Measurements from ENCODE around the gene MKI67.

DNA sequence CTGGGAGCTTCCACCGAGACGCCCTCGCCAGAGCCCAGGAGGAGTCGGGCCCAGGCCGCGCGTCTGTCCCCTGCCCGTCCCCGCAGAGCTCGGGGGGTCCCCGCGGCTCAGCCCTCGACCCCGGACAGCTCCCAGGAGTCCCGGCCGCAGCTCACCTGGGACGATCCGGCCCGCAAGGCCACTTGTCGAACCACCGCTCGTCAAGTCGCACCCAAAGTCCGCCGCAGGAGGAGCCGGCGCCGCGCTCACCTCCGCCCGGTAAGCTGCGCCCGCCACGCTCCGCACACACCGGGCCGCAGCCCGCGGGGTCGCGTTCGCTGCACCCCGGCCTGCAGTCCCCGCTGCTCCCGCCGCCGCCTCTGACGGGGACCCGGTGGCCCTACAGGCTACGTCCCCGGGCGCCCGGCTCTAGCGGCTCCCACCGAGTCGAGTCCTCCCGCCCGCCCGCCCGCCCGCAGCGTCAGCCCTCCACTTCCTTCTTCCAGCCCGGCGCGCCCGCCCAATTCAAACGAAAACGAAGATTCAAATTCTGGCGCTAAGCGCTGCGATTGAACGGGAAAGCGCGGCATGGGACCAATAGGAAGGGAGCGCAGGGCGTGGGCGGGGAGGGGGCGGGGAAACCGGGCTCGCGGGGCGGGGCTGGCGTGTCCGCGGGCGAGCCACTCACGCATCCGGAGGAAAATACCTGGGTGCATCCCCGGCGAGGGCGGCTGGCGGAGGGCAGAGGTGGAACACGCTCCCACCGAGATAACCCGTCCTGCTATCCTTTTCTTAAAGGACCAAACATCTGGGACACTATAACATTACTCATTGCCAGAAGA, at the start of gene MKI67:
- peak; percentile 100 for TF ChIP-seq FOXM1 (IDR thresholded peaks at IDR 0.05; ENCODE audit: borderline replicate concordance, low read depth)
- no peak for TF ChIP-seq EP300 (IDR thresholded peaks at IDR 0.05; ENCODE audit: borderline replicate concordance)
- TF ChIP-seq TEAD4 (IDR thresholded peaks at IDR 0.05) = no peak; the same call in 1 of the 2 replicates
- TF ChIP-seq, protein P1, sequence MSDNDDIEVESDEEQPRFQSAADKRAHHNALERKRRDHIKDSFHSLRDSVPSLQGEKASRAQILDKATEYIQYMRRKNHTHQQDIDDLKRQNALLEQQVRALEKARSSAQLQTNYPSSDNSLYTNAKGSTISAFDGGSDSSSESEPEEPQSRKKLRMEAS (IDR thresholded peaks at IDR 0.05) = peak; percentile 79
- TF ChIP-seq NFIC (IDR thresholded peaks at IDR 0.05) = peak; percentile 40; the same call in 1 of the 2 replicates
- no peak for TF ChIP-seq CEBPB (IDR thresholded peaks at IDR 0.05)
- TF ChIP-seq, protein P2, sequence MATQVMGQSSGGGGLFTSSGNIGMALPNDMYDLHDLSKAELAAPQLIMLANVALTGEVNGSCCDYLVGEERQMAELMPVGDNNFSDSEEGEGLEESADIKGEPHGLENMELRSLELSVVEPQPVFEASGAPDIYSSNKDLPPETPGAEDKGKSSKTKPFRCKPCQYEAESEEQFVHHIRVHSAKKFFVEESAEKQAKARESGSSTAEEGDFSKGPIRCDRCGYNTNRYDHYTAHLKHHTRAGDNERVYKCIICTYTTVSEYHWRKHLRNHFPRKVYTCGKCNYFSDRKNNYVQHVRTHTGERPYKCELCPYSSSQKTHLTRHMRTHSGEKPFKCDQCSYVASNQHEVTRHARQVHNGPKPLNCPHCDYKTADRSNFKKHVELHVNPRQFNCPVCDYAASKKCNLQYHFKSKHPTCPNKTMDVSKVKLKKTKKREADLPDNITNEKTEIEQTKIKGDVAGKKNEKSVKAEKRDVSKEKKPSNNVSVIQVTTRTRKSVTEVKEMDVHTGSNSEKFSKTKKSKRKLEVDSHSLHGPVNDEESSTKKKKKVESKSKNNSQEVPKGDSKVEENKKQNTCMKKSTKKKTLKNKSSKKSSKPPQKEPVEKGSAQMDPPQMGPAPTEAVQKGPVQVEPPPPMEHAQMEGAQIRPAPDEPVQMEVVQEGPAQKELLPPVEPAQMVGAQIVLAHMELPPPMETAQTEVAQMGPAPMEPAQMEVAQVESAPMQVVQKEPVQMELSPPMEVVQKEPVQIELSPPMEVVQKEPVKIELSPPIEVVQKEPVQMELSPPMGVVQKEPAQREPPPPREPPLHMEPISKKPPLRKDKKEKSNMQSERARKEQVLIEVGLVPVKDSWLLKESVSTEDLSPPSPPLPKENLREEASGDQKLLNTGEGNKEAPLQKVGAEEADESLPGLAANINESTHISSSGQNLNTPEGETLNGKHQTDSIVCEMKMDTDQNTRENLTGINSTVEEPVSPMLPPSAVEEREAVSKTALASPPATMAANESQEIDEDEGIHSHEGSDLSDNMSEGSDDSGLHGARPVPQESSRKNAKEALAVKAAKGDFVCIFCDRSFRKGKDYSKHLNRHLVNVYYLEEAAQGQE (IDR thresholded peaks at IDR 0.05; ENCODE audit: low read depth) = no peak
- no peak for TF ChIP-seq RAD21 (IDR thresholded peaks at IDR 0.05; ENCODE audit: low read depth)
- TF ChIP-seq, protein P3, sequence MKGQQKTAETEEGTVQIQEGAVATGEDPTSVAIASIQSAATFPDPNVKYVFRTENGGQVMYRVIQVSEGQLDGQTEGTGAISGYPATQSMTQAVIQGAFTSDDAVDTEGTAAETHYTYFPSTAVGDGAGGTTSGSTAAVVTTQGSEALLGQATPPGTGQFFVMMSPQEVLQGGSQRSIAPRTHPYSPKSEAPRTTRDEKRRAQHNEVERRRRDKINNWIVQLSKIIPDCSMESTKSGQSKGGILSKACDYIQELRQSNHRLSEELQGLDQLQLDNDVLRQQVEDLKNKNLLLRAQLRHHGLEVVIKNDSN (IDR thresholded peaks at IDR 0.05) = peak; percentile 31; the same call in 1 of the 2 replicates
- TF ChIP-seq TAF1 (IDR thresholded peaks at IDR 0.05; ENCODE audit: low read depth) = peak; percentile 60; the same call in 1 of the 2 replicates
- peak; percentile 59 for TF ChIP-seq TCF12 (IDR thresholded peaks at IDR 0.05; ENCODE audit: low read depth)

Measured in Ishikawa (cell line).